SK-N-DZ (cell line): ENCODE results near the gene PCAT6.
"Not testable (repeated sequence)": the region's sequence is repeated elsewhere in the genome, so short reads cannot be mapped to it uniquely, and the experiment has no call there.

Experiments
- DNase-seq: peaks from one replicate; pipeline ENCODE4 v3.0.0-alpha.2; 2015; ENCODE audit warnings: low spot score

PCAT6 gene

GRCh38 chr1:202806845-202807450, 3.8 kb upstream of the PCAT6 start:
- DNase-seq, result no peak

GRCh38 chr1:202807451-202807925, 3.3 kb upstream of the PCAT6 start:
- DNase-seq, result no peak

- DNase-seq, result peak; percentile 75
Measured at GRCh38 chr1:202807926-202808757, 2.6 kb upstream of the PCAT6 start, which contains the start of gene KDM5B. TSS of gene KDM5B (minus strand) at chr1:202808421. CDS start at chr1:202808305, 116 bp downstream.

- DNase-seq, result no peak
Measured at GRCh38 chr1:202809597-202810159, 1.1 kb upstream of the PCAT6 start.

- DNase-seq, result no peak
Measured at GRCh38 chr1:202810193-202810614, 550 bp upstream of the PCAT6 start.

GRCh38 chr1:202811296-202812175, 782 bp downstream of the PCAT6 start:
- no peak for DNase-seq

GRCh38 chr1:202812176-202813026, 1.6 kb downstream of the PCAT6 start:
- DNase-seq, result no peak

- no peak for DNase-seq
Measured at GRCh38 chr1:202815120-202815519, 4.4 kb downstream of the PCAT6 start.

GRCh38 chr1:202818819-202819218, 8.1 kb downstream of the PCAT6 start:
- no peak for DNase-seq

- DNase-seq, result no peak
Measured at GRCh38 chr1:202821467-202821866, 10.7 kb downstream of the PCAT6 start.

GRCh38 chr1:202825748-202826147, 15.0 kb downstream of the PCAT6 start:
- DNase-seq, result no peak

- DNase-seq, result not testable (repeated sequence)
Measured at GRCh38 chr1:202829223-202829622, 18.5 kb downstream of the PCAT6 start.

GRCh38 chr1:202831906-202832305, 21.2 kb downstream of the PCAT6 start:
- no peak for DNase-seq

GRCh38 chr1:202834771-202835547, 24.2 kb downstream of the PCAT6 start:
- no peak for DNase-seq

GRCh38 chr1:202835548-202836072, 24.9 kb downstream of the PCAT6 start:
- no peak for DNase-seq

- DNase-seq, result no peak
Measured at GRCh38 chr1:202836623-202837403, 26.1 kb downstream of the PCAT6 start.

GRCh38 chr1:202837746-202838262, 27.1 kb downstream of the PCAT6 start:
- DNase-seq, result no peak

- no peak for DNase-seq
Measured at GRCh38 chr1:202843081-202843480, 32.3 kb downstream of the PCAT6 start.
